ENCODE results near the gene DTNB.

- TF ChIP-seq CTCF (IDR thresholded peaks at IDR 0.05; ENCODE audit: extremely low read depth in 1 of 2, insufficient read depth in 1 of 2, low read depth in 1 of 2, low read length in 2 of 2) (no peak), POLR2A (IDR thresholded peaks at IDR 0.05; ENCODE audit: low read depth, low read length) (no peak), FOS (IDR thresholded peaks at IDR 0.05; ENCODE audit: borderline replicate concordance, insufficient read depth, low read length) (no peak), GATA2 (IDR thresholded peaks at IDR 0.05; ENCODE audit: insufficient read depth, insufficient read length, low read depth, low read length) (no peak), POLR2AphosphoS5 (IDR thresholded peaks at IDR 0.05; ENCODE audit: insufficient read depth, low read depth, low read length) (no peak), EZH2 (IDR thresholded peaks at IDR 0.05; ENCODE audit: borderline replicate concordance, low read depth, low read length, severe bottlenecking) (no peak)
Observed at GRCh38 chr2:25582077-25582830, 91.1 kb downstream of the DTNB start.
